T-cell (primary cell): ENCODE results near the gene WBP2. TPM values are rescaled to one million over a fixed set of nuclear protein-coding genes. Genes with fewer than 3 reads are reported as not detected.

ENCODE experiments used
- ATAC-seq, 4 experiments: fragments of 200-7000 bp in 3 of 4; fragments of 150-1000 bp in 1 of 4; cut with Tn5 transposase; replicated peaks in 1 of 4; 1 replicate in 3 of 4; 2 replicates in 1 of 4; pipeline ENCODE4 v1.10.0; 2021; ENCODE audit warnings: moderate library complexity in 3 of 4, mild to moderate bottlenecking in 2 of 4, moderate number of reproducible peaks in 1 of 4
- CTCF ChIA-PET, 2 donors: fragments of 300-600 bp; sonication (Branson Sonifier 250); formaldehyde crosslinking; loops; one replicate each; lab custom pipeline; 2022; ENCODE audit warnings: antibody characterized with exemption in 2 of 2; lab: Charles Lee
- POLR2A ChIA-PET, 2 donors: fragments of 300-600 bp; sonication (Branson Sonifier 250); formaldehyde crosslinking; loops; one replicate each; lab custom pipeline; 2022; ENCODE audit warnings: antibody characterized with exemption in 2 of 2; lab: Charles Lee
- DNase-seq, 35 experiments: peaks; one replicate each; pipeline versions ENCODE4 v3.0.0 to v3.0.0-alpha.2; 2013 to 2023
- H3K27ac ChIP-seq: one replicate; pipeline ENCODE4 v1.5.1; 2013; ENCODE audit warnings: low read length
- H3K27me3 ChIP-seq, 2 experiments: replicated peaks in 1 of 2; 1 replicate in 1 of 2; 2 replicates in 1 of 2; pipeline versions ENCODE4 v1.6.1 to v1.7.0; 2013; ENCODE audit warnings: low read length in 1 of 2, mixed read lengths in 1 of 2; ENCODE audit not compliant: control insufficient read depth in 2 of 2, insufficient read depth in 2 of 2; ENCODE audit errors: extremely low read depth in 1 of 2
- H3K36me3 ChIP-seq, 2 donors: 1 replicate in 1 of 2; 2 replicates in 1 of 2; pipeline versions ENCODE4 v1.6.1 to v1.7.0; 2013; ENCODE audit warnings: low read length in 1 of 2; ENCODE audit not compliant: control insufficient read depth in 2 of 2, insufficient read depth in 1 of 2; ENCODE audit errors: extremely low read depth in 1 of 2
- H3K4me1 ChIP-seq, 2 experiments: 1 replicate in 1 of 2; 2 replicates in 1 of 2; pipeline versions ENCODE4 v1.6.1 to v1.7.0; 2013; ENCODE audit warnings: low read length in 2 of 2, mixed read lengths in 1 of 2; ENCODE audit not compliant: insufficient read depth in 2 of 2, control insufficient read depth in 1 of 2; ENCODE audit errors: extremely low read depth in 1 of 2
- H3K4me3 ChIP-seq, 2 donors: 1 replicate in 1 of 2; 2 replicates in 1 of 2; pipeline versions ENCODE4 v1.5.1 to v1.7.0; 2013; ENCODE audit warnings: mild to moderate bottlenecking in 2 of 2, low read length in 1 of 2, moderate library complexity in 1 of 2; ENCODE audit not compliant: control insufficient read depth in 1 of 2; ENCODE audit errors: extremely low read depth in 1 of 2
- H3K9me3 ChIP-seq: 2 replicates; pipeline ENCODE4 v1.7.0; 2013
- H3K27ac Mint-ChIP-seq, 2 donors: one replicate each; pipeline ENCODE4 v1.8.0; 2020 to 2021; ENCODE audit warnings: mild to moderate bottlenecking in 2 of 2, mixed read lengths in 2 of 2
- H3K27me3 Mint-ChIP-seq, 2 donors: one replicate each; pipeline ENCODE4 v1.8.0; 2021 to 2022; ENCODE audit warnings: mixed read lengths in 2 of 2
- H3K36me3 Mint-ChIP-seq: one replicate; pipeline ENCODE4 v1.8.0; 2021; ENCODE audit warnings: mixed read lengths
- H3K4me1 Mint-ChIP-seq, 3 donors: one replicate each; pipeline ENCODE4 v1.8.0; 2020 to 2022; ENCODE audit warnings: mixed read lengths in 3 of 3, mild to moderate bottlenecking in 1 of 3
- H3K4me3 Mint-ChIP-seq, 3 donors: one replicate each; pipeline ENCODE4 v1.8.0; 2020 to 2022; ENCODE audit warnings: mild to moderate bottlenecking in 3 of 3, mixed read lengths in 3 of 3, moderate library complexity in 3 of 3
- H3K9me3 Mint-ChIP-seq, 3 donors: one replicate each; pipeline ENCODE4 v1.8.0; 2020 to 2022; ENCODE audit warnings: mixed read lengths in 3 of 3
- WGBS: methylation state at CpG from one replicate; pipeline ENCODE4 v1.1.5; 2013; ENCODE audit warnings: missing lambda C conversion rate; ENCODE audit not compliant: insufficient coverage; 5-methylcytosine and 5-hydroxymethylcytosine counted together
- total RNA-seq, 35 experiments: library from RNA in 6 of 35; stranded (reverse) in 6 of 35; fragments of 120-200 nt in 1 of 35; gene quantifications; one replicate each; pipeline versions ENCODE4 v1.2.1 to v1.2.4 and lab custom pipeline; 2013 to 2026

The WBP2 gene
- total RNA-seq, 5 donors from 2014 or later (not counting 1 experiment from before 2014, with no cell fraction given) = 91.4 to 158 (median 138) TPM

DNA sequence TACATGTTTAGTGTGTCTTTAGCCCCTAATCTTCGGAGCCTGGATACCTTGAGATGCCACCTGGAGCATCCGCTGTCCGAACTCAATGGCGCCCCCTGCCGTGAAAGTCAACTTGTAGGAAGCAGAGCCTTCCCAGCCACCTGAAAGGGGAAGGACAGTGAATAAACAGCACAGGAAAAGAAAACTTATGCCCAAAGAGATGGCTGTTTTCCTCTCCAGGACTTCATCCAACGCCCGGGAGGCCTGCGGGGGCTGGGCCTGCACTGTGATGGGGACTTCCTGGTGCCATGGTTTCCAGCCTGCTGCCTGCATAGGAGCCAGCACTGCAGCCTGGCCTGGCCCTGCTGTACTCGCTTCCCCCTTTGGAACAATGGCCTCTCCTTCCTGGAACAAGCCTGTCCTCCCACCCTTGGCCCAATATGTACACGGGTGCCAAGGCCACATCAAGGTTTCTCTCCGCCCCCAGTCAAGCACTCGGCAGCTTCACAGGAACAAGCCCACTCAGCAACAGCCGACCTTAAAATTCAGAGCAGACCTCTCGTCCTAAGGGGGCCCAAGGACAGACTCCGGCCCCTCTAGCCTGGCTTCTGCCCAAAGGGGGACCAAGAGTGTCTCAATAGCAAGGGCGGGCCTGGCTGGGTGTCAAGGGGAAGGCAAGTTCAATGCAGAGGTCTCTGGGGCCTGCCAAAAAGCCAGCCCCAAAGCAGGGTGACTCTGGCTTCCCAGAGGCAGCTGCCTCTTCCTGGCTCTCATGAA lies 6.4 kb downstream of the WBP2 start:
- ATAC-seq = peak in 1 of 4 experiments; percentile 41
- Histone ChIP-seq H3K4me3 (no peak overlapping the region), H3K36me3 (peaks cover 15 to 64% of the 10 kb centered on the region in 2 donors), H3K27me3 (no peaks in the 10 kb centered on the region), H3K27ac (peak overlapping the region; percentile 32), H3K9me3 (no peaks in the 10 kb centered on the region), H3K4me1 (peaks cover 9 to 44% of the 10 kb centered on the region in 2 experiments)
- 48% methylated on average over 12 of the region's 16 CpGs for WGBS
- Mint-ChIP-seq H3K27ac (peak overlapping the region; percentile 63 to 82), H3K4me1 (peaks cover 30 to 45% (median 37%) of the 10 kb centered on the region in 3 donors), H3K27me3 (no peaks in the 10 kb centered on the region), H3K36me3 (peaks cover 25% of the 10 kb centered on the region), H3K9me3 (no peaks in the 10 kb centered on the region), H3K4me3 (no peak overlapping the region)
- peak; percentile 44 to 87 (median 75) for DNase-seq
- ChIA-PET CTCF (interaction anchor here (0.7 to 1.6 kb wide), 5 partner anchors 9 to 95 kb away, joined by 3 to 4 read pairs (median 3); no protein-coding TSS in a partner anchor), POLR2A (no interaction called here)

DNA sequence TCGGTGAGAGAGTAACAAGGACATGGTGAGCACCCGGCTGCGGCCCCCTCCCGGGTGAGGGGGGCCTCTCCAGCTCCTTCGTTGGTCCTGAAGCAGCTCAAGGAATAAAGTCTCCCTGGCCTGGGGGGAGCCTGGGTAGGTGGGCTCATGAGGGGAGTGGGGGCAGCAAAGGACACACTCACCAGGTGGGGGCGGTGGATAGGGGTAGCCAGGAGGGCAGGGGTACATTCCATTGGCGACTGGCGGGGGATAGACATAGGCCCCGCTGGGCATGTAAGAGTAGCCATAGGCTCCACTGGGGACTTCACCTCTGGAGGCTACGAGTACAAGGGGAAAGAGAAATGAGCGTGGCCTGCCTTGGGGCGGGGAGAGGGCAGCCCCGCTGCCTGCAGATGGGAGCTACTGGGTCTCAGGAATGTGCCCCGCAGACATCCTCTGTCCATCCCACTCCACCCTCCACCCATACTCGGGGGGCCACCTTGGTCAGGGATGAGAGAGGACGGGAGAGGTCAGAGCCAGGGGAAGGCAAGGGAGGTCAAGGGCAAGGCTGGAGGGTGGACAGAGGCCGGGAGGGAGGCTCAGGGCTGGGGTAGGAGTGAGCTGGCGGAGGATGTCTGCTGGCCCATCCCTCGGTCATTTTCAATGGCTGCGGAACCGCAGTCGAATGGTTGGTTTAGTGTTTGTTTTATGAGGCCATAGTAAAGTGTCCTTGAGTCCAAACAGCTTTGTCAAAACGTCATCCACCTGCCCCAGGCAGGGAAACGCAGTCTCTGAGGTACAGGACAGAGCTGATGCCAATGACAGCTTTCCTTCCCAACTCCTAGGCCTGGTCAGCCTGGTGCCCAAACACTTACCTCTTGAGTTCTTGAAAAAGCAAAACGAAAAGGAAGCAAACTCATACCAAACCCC lies 7.3 kb downstream of the WBP2 start:
- Histone ChIP-seq H3K27ac (peak overlapping the region; percentile 32), H3K4me3 (no peak overlapping the region), H3K9me3 (no peaks in the 10 kb centered on the region), H3K27me3 (no peaks in the 10 kb centered on the region), H3K4me1 (peaks cover 9 to 41% of the 10 kb centered on the region in 2 experiments), H3K36me3 (peaks cover 15 to 64% of the 10 kb centered on the region in 2 donors)
- ChIA-PET CTCF (interaction anchor here (0.5 to 1.6 kb wide), 6 partner anchors 7 to 95 kb away, joined by 3 to 7 read pairs (median 4); partner anchors contain the start of gene WBP2 (in 1 of the 2)), POLR2A (interaction anchor here in 1 of 2 donors (0.5 kb wide), 1 partner anchor 558 kb away, joined by 4 read pairs; no protein-coding TSS in a partner anchor)
- H3K9me3 Mint-ChIP-seq = no peaks in the 10 kb centered on the region
- H3K4me1 Mint-ChIP-seq = peaks cover 24 to 44% (median 33%) of the 10 kb centered on the region in 3 donors
- WGBS = 93% methylated on average over 18 of the region's 25 CpGs
- no peaks in the 10 kb centered on the region for H3K27me3 Mint-ChIP-seq
- H3K27ac Mint-ChIP-seq = peak overlapping the region; percentile 63 to 82
- peaks cover 25% of the 10 kb centered on the region for H3K36me3 Mint-ChIP-seq
- DNase-seq = no peak
- no peak for ATAC-seq
- no peak overlapping the region for H3K4me3 Mint-ChIP-seq

DNA sequence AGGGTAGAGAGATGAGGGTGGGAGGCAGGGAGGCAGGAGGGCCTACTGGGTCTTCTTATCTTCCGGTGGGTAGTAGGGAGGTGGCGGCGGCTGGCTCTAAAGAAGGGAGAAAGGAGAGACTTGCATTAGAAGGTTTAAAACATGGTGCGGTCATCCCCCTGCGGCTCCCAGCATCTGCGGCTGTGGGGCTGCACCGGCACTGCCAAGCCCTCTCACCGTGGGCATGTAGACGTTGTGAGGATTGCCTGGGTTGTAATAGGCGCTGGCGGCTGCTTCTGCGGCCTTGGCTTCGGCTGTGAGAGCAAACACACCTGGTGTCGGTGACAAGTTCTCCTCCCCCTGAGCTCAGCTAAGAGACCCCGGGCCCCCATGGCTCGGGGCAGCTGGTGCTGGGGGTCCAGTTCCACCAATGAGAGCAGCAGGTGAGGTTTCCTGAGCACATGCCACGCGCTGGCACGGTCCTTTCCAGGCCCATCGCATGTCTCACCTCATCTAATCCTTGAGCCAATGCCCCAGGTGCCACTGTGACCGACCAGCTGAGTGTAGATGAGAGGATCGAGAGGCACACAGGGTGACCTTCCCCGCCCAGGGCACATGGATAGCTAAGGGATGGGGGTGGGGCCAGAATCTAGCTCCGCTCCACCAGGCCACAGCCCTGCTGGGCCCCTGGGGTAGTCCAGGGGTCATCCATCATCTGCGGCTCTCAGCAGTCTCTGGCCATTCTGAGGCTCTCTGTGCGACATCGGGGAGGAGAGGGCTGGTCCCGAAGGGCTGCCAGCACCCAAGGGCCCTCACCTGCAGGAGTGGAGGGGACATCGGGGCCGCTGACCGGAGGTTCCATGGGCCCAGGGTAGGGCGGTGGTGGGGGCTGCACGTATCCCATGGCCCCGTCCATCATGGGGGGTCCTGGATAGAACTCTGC lies 8.2 kb downstream of the WBP2 start:
- H3K27me3 ChIP-seq = no peaks in the 10 kb centered on the region
- WGBS = 96% methylated on average over 27 of the region's 34 CpGs
- no peak for DNase-seq
- H3K36me3 Mint-ChIP-seq = peaks cover 27% of the 10 kb centered on the region
- no peak overlapping the region for H3K4me3 ChIP-seq
- H3K27ac Mint-ChIP-seq = peak overlapping the region in 1 of 2 donors; percentile 27
- H3K4me3 Mint-ChIP-seq = peak overlapping the region in 1 of 3 donors; percentile 3
- no peak overlapping the region for H3K27ac ChIP-seq
- peaks cover 15 to 66% of the 10 kb centered on the region in 2 donors for H3K36me3 ChIP-seq
- ChIA-PET CTCF (interaction anchor here in 1 of 2 donors (0.9 to 2.2 kb wide), 3 partner anchors 8 to 67 kb away, joined by 3 to 9 read pairs (median 7); partner anchors contain the start of gene WBP2), POLR2A (interaction anchor here in 1 of 2 donors (0.5 kb wide), 1 partner anchor 557 kb away, joined by 4 read pairs; no protein-coding TSS in a partner anchor)
- no peaks in the 10 kb centered on the region for H3K9me3 ChIP-seq
- H3K27me3 Mint-ChIP-seq = no peaks in the 10 kb centered on the region
- H3K9me3 Mint-ChIP-seq = no peaks in the 10 kb centered on the region
- peaks cover 25 to 44% (median 34%) of the 10 kb centered on the region in 3 donors for H3K4me1 Mint-ChIP-seq
- no peak for ATAC-seq
- H3K4me1 ChIP-seq = peaks cover 18 to 49% of the 10 kb centered on the region in 2 experiments

DNA sequence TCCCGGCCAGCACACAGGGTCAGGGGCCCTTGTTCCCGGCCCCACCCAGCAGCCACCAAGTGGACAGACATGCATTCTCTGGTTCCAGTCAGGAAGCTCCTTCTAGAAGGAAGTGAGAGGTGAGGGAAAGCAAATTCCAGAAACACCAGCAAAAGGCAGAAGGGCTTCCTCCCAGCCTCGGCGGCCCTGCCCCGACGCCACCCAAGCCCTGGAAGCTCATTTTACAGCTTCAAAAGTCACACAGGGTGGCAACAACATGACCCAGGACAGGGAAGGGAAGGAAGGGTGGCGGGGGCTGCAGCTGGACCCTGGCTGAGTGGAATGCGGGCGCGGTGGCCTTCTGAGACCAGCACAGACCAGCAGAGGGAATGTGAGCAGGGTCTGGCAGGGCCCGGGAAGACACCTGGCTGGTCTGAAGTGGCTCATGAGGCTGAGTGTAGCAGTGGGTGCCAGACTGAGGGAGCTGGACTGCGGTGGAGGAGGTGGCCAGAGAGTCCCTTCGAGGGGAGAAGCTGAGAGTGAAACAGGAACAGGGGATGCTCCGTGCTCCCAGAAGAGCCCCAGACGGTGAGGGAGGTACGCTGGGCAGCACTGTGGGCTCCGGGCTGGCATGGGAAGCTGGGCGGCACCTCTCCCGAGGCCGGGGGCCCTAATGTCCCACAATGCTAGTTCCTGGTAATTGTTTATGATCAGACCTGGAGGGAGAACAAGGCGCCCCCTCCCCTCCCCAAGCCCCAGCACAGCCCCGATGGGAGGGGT lies 9.0 kb downstream of the WBP2 start:
- ChIA-PET POLR2A (interaction anchor here in 1 of 2 donors (0.5 kb wide), 1 partner anchor 298 kb away, joined by 3 read pairs; no protein-coding TSS in a partner anchor), CTCF (interaction anchor here (0.6 to 2.2 kb wide), 4 partner anchors 9 to 157 kb away, joined by 3 to 9 read pairs (median 4); partner anchors contain the start of gene WBP2 (in 1 of the 2))
- Histone ChIP-seq H3K9me3 (no peaks in the 10 kb centered on the region), H3K27me3 (no peaks in the 10 kb centered on the region), H3K4me1 (peaks cover 19 to 50% of the 10 kb centered on the region in 2 experiments), H3K36me3 (peaks cover 15 to 62% of the 10 kb centered on the region in 2 donors), H3K4me3 (no peak overlapping the region), H3K27ac (no peak overlapping the region)
- Mint-ChIP-seq H3K27me3 (no peaks in the 10 kb centered on the region), H3K27ac (peak overlapping the region; percentile 55 to 77), H3K9me3 (no peaks in the 10 kb centered on the region), H3K36me3 (peaks cover 24% of the 10 kb centered on the region), H3K4me1 (peaks cover 26 to 45% (median 32%) of the 10 kb centered on the region in 3 donors), H3K4me3 (peak overlapping the region; percentile 47 to 90 (median 47))
- ATAC-seq (no peak), DNase-seq (no peak)
- WGBS = 94% methylated on average over 10 of the region's 22 CpGs
